ENCODE measurements around the gene UPF3A.

DNA sequence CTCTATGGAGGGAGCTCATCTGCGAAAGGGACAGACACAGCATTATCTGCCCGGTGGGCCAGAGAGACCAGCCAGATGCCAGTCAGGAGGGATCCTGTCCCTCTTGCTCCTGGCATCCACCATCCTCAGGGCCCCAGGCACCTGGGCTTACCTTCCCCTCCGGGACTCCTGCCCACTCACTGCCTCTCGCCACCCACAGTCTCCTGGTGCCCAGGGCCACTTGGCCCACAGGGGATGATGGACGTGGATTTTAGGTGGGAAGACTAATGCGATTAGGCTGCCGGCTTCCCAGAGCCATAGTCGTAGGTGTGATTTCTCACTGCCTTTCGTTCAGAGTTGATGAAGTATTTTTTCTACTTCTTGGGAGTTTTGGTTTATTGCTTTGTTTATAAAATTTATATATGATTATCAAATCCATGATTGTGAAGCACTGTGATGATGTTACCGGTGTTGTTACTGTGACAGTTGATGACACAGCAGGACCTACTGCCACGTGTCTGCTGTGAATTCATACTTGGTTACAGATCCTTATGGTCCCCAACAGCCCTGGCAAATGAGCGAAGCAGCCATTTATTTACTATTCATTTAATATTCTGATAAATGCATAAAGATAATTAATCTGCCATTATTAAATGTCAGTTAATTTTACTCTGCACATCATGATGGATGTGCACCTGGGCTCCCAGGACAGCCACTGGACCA lies 18.4 kb downstream of the UPF3A start:
- TF ChIP-seq, protein P1, sequence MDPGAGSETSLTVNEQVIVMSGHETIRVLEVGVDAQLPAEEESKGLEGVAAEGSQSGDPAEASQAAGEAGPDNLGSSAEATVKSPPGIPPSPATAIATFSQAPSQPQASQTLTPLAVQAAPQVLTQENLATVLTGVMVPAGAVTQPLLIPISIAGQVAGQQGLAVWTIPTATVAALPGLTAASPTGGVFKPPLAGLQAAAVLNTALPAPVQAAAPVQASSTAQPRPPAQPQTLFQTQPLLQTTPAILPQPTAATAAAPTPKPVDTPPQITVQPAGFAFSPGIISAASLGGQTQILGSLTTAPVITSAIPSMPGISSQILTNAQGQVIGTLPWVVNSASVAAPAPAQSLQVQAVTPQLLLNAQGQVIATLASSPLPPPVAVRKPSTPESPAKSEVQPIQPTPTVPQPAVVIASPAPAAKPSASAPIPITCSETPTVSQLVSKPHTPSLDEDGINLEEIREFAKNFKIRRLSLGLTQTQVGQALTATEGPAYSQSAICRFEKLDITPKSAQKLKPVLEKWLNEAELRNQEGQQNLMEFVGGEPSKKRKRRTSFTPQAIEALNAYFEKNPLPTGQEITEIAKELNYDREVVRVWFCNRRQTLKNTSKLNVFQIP (CRISPR knock-in tag; IDR thresholded peaks at IDR 0.05; ENCODE audit: borderline replicate concordance, low read depth), result no peak
- TF ChIP-seq, protein P2, sequence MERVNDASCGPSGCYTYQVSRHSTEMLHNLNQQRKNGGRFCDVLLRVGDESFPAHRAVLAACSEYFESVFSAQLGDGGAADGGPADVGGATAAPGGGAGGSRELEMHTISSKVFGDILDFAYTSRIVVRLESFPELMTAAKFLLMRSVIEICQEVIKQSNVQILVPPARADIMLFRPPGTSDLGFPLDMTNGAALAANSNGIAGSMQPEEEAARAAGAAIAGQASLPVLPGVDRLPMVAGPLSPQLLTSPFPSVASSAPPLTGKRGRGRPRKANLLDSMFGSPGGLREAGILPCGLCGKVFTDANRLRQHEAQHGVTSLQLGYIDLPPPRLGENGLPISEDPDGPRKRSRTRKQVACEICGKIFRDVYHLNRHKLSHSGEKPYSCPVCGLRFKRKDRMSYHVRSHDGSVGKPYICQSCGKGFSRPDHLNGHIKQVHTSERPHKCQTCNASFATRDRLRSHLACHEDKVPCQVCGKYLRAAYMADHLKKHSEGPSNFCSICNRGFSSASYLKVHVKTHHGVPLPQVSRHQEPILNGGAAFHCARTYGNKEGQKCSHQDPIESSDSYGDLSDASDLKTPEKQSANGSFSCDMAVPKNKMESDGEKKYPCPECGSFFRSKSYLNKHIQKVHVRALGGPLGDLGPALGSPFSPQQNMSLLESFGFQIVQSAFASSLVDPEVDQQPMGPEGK (CRISPR knock-in tag; IDR thresholded peaks at IDR 0.05; ENCODE audit: borderline replicate concordance), result no peak
- TF ChIP-seq ZFP3 (CRISPR knock-in tag; IDR thresholded peaks at IDR 0.05), result no peak

All from SK-N-SH treated with all-trans-retinoic acid at 6 μM for 48 hours (cell line).